OCI-LY3 (cell line): Measurements from ENCODE around the gene USPL1.

ENCODE experiments used
- CTCF ChIP-seq: fragments of 200-600, 300-600 bp; sonication (generic); IDR thresholded peaks from 2 replicates; pipeline ENCODE4 v1.5.1; 2014; ENCODE audit warnings: antibody characterized with exemption, low read length, low read depth
- EZH2phosphoT487 ChIP-seq: fragments of 200-600 bp; shearing (Covaris generic); IDR thresholded peaks from 2 replicates; pipeline ENCODE4 v1.6.1; 2018; ENCODE audit warnings: antibody characterized with exemption, mixed run types, low read depth

GRCh38 chr13:30685987-30686386 is 68.3 kb downstream of the USPL1 start:
- TF ChIP-seq CTCF (no peak), EZH2phosphoT487 (no peak)
